HG02884 (cell line): ENCODE measurements around the gene MAX.
A peak's percentile ranks its signal among the peaks of the same experiment; 100 is the strongest.

Experiments
- ATAC-seq: cut with Tn5 transposase; IDR thresholded peaks from one replicate; pipeline ENCODE4 v1.9.1; 2021; ENCODE audit warnings: mild to moderate bottlenecking, moderate library complexity; ENCODE audit not compliant: unreplicated experiment

MAX gene

DNA sequence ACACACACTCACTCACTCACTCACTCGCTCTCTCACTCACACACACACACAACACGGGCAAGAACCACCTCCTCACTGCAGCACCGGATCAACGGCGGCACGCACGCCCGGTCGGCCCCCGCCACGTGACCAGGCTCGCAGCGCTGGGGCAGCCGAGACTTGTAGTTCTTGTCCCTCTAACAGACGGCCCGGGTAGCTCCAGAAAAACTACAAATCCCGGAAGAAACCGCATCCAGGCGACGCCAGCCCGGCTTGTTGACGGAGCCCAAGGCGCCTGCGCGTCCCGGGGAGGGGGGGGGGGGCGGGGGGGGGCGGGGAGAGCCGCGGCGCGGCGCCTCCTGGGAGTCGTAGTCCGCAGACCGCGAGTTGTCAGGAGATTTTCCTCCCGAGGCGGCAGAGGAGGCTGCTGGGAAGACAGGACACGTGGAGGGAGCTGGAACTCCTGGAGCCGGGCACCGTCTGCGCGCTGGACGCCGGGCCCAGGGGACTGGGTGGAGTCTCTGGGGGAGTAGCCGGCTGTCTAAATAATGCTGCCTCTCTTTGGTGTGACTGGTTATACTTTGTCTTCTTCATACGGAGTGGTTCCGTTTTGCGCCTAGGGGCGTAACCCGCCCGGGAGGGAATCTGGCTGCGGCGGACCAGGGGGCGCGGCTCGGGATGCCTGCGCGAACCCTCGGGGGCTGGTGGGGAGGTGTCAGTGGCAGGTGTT, at the start of gene MAX:
TSS of gene MAX (minus strand) at position 77 of the 709 bp plus-strand sequence. CDS start 178 bp downstream, outside the sequence.
- ATAC-seq = peak; percentile 76

GRCh38 chr14:65151609-65151956, 49.3 kb upstream of the MAX start:
- no peak for ATAC-seq

DNA sequence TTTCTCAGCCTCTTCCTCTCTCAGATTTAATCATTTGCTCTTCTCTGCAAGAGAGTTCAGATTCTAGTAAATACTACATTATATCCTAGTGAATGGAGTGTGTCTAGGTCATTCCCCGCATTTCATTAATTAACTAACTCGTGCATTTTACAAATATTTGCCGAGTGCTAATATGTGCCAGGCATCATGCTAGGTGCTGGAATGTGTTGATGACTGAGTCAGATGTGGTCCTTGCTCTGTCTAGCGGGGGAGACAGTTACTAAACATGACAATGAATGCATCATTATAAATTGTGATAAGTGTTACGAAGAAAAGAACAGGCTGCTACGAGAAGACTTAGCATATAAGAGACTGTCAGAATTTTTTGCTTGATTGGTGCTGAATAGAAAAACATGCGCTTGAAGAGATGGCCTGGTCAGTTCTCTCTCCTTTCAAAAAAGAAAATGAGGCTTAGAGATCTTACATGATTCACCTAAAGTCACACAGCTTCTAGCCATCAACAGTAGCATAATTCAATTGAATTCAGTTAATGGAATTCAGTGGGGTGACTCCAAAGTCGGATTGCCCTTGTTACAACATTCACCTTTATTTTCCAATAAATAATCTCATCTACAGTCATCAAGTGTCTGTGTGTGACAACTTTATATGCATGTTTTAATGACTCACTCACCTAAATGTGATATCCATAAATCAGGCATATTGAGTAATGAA, 48.7 kb upstream of the MAX start:
- ATAC-seq = no peak

DNA sequence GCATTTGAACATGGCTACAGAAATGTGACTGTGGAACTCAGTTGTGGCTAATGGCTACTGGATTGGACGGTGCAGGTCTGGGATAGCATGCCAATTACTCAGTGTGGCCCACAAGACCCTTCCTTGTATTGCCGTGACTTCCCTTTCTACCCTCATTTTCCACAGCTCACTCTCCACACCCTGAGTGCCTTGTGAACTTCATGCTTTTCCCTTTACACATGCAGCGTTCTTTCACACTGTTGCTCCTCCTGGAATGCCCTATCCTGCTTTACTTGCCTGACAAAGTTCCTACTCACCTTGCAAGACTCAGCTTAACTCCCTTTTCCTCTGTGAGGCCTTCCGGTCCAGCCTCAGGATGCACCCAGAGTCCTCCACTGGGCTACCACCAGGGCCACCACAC, 46.8 kb upstream of the MAX start:
- ATAC-seq = no peak

DNA sequence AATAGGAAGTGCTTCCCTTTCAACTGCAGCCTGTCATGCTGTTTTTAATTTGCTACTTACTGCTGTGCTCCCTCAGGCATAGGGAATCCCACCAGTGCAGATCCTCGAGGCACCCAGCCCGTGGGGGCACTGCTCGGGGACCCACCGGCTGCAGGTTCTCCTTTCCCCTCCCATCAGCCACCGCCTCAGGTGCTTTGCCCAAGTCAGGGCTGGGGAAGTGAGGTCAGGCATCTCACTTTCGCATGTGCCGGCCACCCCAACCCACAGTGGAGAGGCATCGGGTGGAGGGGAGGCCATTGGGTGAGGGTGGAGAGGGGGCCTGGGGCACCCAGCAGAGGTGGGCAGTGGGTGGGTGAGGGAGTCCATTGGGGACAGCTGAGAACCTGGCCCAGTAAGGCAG, 41.9 kb upstream of the MAX start:
- no peak for ATAC-seq

- ATAC-seq = no peak
Observed at GRCh38 chr14:65142914-65143625, 40.8 kb upstream of the MAX start.

GRCh38 chr14:65142429-65142828, 40.1 kb upstream of the MAX start:
- ATAC-seq = no peak

DNA sequence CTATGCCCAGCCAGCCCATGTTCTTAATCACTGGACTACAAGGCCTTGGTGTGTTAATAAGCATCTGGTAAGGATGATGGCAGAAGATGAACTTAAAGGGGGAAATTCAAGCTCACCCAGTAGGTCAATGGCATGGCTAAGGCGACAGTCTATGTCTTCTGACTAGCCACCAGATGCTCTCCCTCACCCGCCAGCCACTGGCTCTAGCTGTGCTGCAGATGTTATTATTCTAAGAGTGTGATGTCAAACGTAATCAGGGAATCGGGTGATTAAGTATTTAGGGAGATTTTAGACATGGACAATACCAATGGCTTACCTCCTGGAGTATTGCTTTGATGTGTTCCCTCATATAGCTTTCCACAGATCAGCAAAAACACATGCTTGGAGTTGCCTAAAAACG, 39.2 kb upstream of the MAX start:
- no peak for ATAC-seq

GRCh38 chr14:65137648-65138307, 35.5 kb upstream of the MAX start:
- ATAC-seq = no peak

- no peak for ATAC-seq
Observed at GRCh38 chr14:65134651-65135579, 32.6 kb upstream of the MAX start.

DNA sequence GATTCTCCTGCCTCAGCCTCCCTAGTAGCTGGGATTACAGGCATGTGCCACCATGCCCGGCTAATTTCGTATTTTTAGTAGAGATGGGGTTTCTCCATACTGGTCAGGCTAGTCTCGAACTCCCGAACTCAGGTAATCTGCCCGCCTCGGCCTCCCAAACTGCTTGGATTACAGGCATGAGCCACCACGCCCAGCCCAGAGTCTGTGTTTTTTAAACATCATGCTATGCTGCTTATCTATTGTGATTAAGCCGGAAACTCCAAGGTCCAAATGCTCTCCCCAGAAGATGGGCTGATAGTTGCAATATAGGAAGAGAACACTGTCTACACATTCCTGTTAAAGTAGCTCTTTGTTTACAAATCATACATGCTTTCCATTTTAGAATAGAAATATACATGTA, 30.5 kb upstream of the MAX start:
- ATAC-seq = no peak

DNA sequence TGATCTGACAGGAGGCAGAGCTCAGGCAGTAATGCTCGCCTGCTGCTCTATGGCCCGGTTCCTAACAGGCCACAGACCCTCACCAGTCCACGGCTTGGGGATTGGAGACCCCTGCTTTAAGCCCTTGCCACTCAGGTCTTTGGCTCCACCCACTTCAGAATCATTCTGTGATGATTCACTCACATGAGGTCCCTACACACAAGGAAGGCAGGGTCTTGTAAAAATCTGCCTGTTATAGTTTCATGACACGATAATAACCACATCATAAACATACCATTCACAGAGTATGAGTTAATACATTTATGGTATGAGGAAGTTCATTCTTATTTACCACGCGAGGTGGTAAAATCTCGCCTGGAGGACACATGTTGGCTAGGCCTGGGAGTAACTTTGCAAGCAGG, 29.0 kb upstream of the MAX start:
- ATAC-seq = no peak

DNA sequence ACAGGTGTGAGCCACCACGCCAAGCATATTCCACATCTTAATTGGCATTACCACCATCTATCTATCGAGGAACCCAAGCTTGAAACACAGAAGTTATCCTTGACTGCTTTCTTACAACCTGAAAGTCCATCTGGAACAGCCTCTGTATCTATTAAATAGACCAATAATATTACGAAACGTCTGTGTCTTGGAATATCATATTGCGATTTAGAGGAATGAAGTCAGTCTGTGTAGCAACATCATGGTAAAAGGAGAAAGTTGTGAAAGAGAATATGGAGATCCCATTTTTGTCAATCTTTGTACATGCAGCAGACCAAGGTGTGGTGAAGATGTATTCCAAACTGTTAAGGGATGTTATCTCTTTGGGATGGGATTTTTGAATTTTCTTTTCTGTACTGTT, 25.8 kb upstream of the MAX start:
- no peak for ATAC-seq

DNA sequence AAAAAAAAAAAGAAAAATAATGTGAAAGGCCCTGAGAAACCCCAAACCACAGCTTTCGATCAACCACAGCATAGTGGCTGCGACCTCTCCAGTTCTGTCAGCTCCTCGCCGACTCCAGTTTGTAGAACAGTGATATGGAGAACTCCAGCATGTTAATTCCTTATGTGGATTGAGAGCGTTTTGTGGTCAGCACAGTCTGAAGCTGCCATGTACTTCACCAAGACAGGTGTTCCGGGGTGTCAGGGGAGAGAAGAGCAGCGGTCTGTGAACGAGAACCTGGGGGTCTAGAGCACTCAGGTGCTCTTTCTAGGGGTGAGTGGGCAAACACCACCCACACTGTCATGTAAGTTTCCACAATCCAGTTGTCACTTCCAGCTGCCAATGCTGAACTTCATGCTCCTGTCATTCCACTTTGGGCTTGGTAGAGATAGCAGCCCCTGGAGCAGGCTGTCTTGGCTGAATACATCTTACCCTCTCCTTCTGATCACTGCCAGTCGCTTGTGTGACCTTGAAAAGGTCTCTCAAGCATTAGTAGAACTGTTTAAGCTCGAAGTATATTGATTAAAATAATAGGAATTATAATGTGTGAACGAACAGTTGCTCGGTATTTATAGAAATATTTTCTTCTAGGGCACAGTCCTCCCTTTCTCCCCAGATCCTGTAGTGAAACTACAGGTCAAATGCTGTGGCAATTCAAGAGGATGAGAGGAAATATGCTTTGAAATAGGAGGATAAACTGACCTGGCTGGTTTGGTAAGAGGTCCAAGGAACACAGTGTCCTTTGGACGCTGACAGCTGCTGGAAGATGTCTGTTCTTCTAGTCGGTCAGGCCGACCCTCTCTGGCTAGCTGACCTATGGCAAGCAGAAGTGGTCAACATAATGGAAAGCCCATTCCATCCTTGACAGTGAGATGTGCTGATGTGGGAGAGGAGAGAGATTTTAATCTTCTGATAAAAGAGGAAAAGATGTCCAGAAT, 15.7 kb upstream of the MAX start:
- no peak for ATAC-seq

DNA sequence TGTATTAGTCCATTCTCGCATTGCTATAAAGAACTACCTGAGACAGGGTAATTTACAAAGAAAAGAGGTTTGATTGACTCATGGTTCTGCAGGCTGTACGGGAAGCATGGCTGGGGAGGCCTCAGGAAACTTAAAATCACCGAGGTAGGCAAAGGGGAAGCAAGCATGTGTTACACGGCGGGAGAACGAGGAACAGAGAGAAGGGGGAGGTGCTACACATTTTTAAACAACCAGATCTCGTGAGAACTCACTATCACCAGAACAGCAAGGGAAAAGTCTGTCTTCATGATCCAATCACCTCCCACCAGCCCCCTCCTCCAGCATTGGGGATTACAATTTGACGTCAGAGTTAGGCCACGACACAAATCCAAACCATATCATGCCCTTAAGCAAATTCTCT, 13.3 kb upstream of the MAX start:
- no peak for ATAC-seq

GRCh38 chr14:65110525-65110924, 8.2 kb upstream of the MAX start:
- no peak for ATAC-seq

DNA sequence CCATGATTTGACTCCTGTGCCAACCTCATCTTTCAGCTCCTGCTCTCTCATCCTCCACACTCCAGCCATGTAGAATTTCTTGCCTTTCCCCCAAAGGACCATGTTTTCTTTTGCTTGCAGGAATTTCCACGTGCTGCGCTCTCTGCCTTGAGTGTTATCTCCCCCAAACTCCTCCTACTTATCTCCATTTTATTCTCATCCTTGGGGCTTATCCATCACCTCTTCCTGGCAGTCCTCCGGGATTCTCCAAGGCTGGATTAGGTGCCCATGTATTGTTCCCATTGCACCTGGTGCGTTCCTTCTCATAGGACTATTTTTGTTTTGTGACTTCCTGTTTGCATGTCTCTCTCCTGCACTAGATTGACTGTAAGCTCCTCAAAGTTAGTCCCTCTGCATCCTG, 7.0 kb upstream of the MAX start:
- ATAC-seq = no peak

- ATAC-seq = no peak
Observed at GRCh38 chr14:65107200-65107599, 4.9 kb upstream of the MAX start.

DNA sequence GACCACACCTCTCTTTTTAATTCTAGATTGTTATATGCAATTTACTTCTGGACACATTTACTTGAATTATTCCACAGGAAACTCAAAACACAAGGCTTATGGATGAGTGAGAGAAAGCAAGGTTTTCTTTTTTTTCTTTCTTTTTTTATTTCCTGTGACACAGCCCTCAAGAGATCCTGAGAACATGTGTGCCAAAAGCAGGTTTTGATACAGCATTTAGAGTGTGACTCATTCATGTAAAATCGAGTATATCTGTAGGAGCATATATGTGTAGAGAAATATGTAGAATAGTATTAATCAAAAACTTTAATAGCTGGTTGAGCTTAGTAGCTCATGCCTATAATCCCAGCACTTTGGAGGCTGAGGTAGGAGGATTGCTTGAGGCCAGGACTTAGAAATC, 4.4 kb upstream of the MAX start:
- ATAC-seq = no peak
